Skeletal muscle satellite cell (primary cell): Measurements from ENCODE around the gene XRN2.

Experiments used
- H3K27me3 ChIP-seq: 2 replicates; pipeline ENCODE4 v1.7.0; 2013; ENCODE audit warnings: low read length; ENCODE audit not compliant: control insufficient read depth, insufficient read depth
- H3K36me3 ChIP-seq: 2 replicates; pipeline ENCODE4 v1.7.0; 2013; ENCODE audit warnings: mild to moderate bottlenecking, control low read depth, low read length; ENCODE audit not compliant: insufficient read depth
- H3K4me1 ChIP-seq: 2 replicates; pipeline ENCODE4 v1.7.0; 2013; ENCODE audit warnings: low read length; ENCODE audit not compliant: control insufficient read depth, insufficient read depth
- H3K4me2 ChIP-seq: 2 replicates; pipeline ENCODE4 v1.7.0; 2013; ENCODE audit warnings: mild to moderate bottlenecking, low read length
- H3K4me3 ChIP-seq: 2 replicates; pipeline ENCODE4 v1.7.0; 2013; ENCODE audit warnings: low read length
- H3K9ac ChIP-seq: 2 replicates; pipeline ENCODE4 v1.7.0; 2013; ENCODE audit warnings: mild to moderate bottlenecking, low read depth, low read length, moderate library complexity
- H3K9me3 ChIP-seq: replicated peaks from 2 replicates; pipeline ENCODE4 v1.7.0; 2013; ENCODE audit warnings: mild to moderate bottlenecking, control low read depth, low read length

XRN2 gene

GRCh38 chr20:21376626-21377025 lies 73.5 kb downstream of the XRN2 start:
- H3K9me3 ChIP-seq = no peaks in the 10 kb centered on the region
- H3K27me3 ChIP-seq = no peaks in the 10 kb centered on the region
- H3K4me1 ChIP-seq = no peaks in the 10 kb centered on the region
- H3K4me2 ChIP-seq = no peak overlapping the region
- no peak overlapping the region for H3K4me3 ChIP-seq
- H3K9ac ChIP-seq = no peak overlapping the region
- peaks cover 13% of the 10 kb centered on the region for H3K36me3 ChIP-seq

- no peak overlapping the region for H3K4me2 ChIP-seq
- H3K9me3 ChIP-seq = no peaks in the 10 kb centered on the region
- H3K9ac ChIP-seq = no peak overlapping the region
Measured at GRCh38 chr20:21377701-21378100, 74.6 kb downstream of the XRN2 start.

GRCh38 chr20:21378259-21378658 lies 75.1 kb downstream of the XRN2 start:
- no peak overlapping the region for H3K4me3 ChIP-seq
- no peak overlapping the region for H3K4me2 ChIP-seq
- H3K9ac ChIP-seq = no peak overlapping the region
- no peaks in the 10 kb centered on the region for H3K27me3 ChIP-seq
- H3K4me1 ChIP-seq = no peaks in the 10 kb centered on the region
- peaks cover 9% of the 10 kb centered on the region for H3K36me3 ChIP-seq
- H3K9me3 ChIP-seq = no peaks in the 10 kb centered on the region

More at GRCh38 chr20:21377701-21378100, 74.6 kb downstream of the XRN2 start:
- H3K36me3 ChIP-seq = peaks cover 11% of the 10 kb centered on the region
- no peaks in the 10 kb centered on the region for H3K4me1 ChIP-seq
- H3K4me3 ChIP-seq = no peak overlapping the region
- no peaks in the 10 kb centered on the region for H3K27me3 ChIP-seq

- H3K9me3 ChIP-seq = no peaks in the 10 kb centered on the region
- H3K27me3 ChIP-seq = no peaks in the 10 kb centered on the region
- no peak overlapping the region for H3K4me3 ChIP-seq
- H3K36me3 ChIP-seq = peaks cover 27% of the 10 kb centered on the region
- no peaks in the 10 kb centered on the region for H3K4me1 ChIP-seq
- no peak overlapping the region for H3K4me2 ChIP-seq
- H3K9ac ChIP-seq = no peak overlapping the region
Measured at GRCh38 chr20:21380711-21381110, 77.6 kb downstream of the XRN2 start.

- H3K9ac ChIP-seq = no peak overlapping the region
- H3K4me1 ChIP-seq = no peaks in the 10 kb centered on the region
- no peaks in the 10 kb centered on the region for H3K27me3 ChIP-seq
- no peak overlapping the region for H3K4me2 ChIP-seq
- no peak overlapping the region for H3K4me3 ChIP-seq
- no peaks in the 10 kb centered on the region for H3K9me3 ChIP-seq
- peaks cover 29% of the 10 kb centered on the region for H3K36me3 ChIP-seq
Measured at GRCh38 chr20:21381619-21382018, 78.5 kb downstream of the XRN2 start.

GRCh38 chr20:21384308-21384892 lies 81.3 kb downstream of the XRN2 start:
- Histone ChIP-seq H3K4me2 (no peak overlapping the region), H3K9me3 (no peaks in the 10 kb centered on the region), H3K36me3 (peaks cover 40% of the 10 kb centered on the region), H3K9ac (no peak overlapping the region), H3K4me3 (no peak overlapping the region), H3K4me1 (no peaks in the 10 kb centered on the region), H3K27me3 (no peaks in the 10 kb centered on the region)

GRCh38 chr20:21386111-21386510 lies 83.0 kb downstream of the XRN2 start:
- H3K4me2 ChIP-seq = no peak overlapping the region
- peaks cover 54% of the 10 kb centered on the region for H3K36me3 ChIP-seq

GRCh38 chr20:21387528-21387927 lies 84.4 kb downstream of the XRN2 start:
- no peaks in the 10 kb centered on the region for H3K9me3 ChIP-seq
- peaks cover 55% of the 10 kb centered on the region for H3K36me3 ChIP-seq
- no peak overlapping the region for H3K9ac ChIP-seq
- no peaks in the 10 kb centered on the region for H3K4me1 ChIP-seq
- H3K4me3 ChIP-seq = no peak overlapping the region
- H3K27me3 ChIP-seq = no peaks in the 10 kb centered on the region
- H3K4me2 ChIP-seq = no peak overlapping the region

More at GRCh38 chr20:21386111-21386510, 83.0 kb downstream of the XRN2 start:
- no peak overlapping the region for H3K4me3 ChIP-seq
- H3K4me1 ChIP-seq = no peaks in the 10 kb centered on the region
- H3K9me3 ChIP-seq = no peaks in the 10 kb centered on the region
- H3K27me3 ChIP-seq = no peaks in the 10 kb centered on the region
- H3K9ac ChIP-seq = no peak overlapping the region

GRCh38 chr20:21388566-21388965 lies 85.4 kb downstream of the XRN2 start:
- Histone ChIP-seq H3K4me1 (no peaks in the 10 kb centered on the region), H3K4me3 (no peak overlapping the region), H3K4me2 (no peak overlapping the region), H3K9ac (no peak overlapping the region), H3K36me3 (peaks cover 48% of the 10 kb centered on the region), H3K27me3 (peaks cover 8% of the 10 kb centered on the region), H3K9me3 (no peaks in the 10 kb centered on the region)

- Histone ChIP-seq H3K4me3 (no peak overlapping the region), H3K36me3 (peaks cover 40% of the 10 kb centered on the region), H3K4me1 (no peaks in the 10 kb centered on the region), H3K9ac (no peak overlapping the region), H3K27me3 (peaks cover 16% of the 10 kb centered on the region), H3K4me2 (no peak overlapping the region), H3K9me3 (no peaks in the 10 kb centered on the region)
Measured at GRCh38 chr20:21389368-21389767, 86.2 kb downstream of the XRN2 start.

GRCh38 chr20:21390768-21391167 lies 87.6 kb downstream of the XRN2 start:
- peaks cover 30% of the 10 kb centered on the region for H3K27me3 ChIP-seq
- no peaks in the 10 kb centered on the region for H3K4me1 ChIP-seq
- H3K4me2 ChIP-seq = no peak overlapping the region
- no peak overlapping the region for H3K4me3 ChIP-seq
- H3K9me3 ChIP-seq = no peaks in the 10 kb centered on the region
- H3K9ac ChIP-seq = no peak overlapping the region
- H3K36me3 ChIP-seq = peaks cover 31% of the 10 kb centered on the region

GRCh38 chr20:21391185-21391971 lies 88.2 kb downstream of the XRN2 start:
- H3K9me3 ChIP-seq = no peaks in the 10 kb centered on the region
- no peak overlapping the region for H3K4me3 ChIP-seq
- H3K9ac ChIP-seq = no peak overlapping the region
- H3K36me3 ChIP-seq = peaks cover 28% of the 10 kb centered on the region
- peaks cover 36% of the 10 kb centered on the region for H3K27me3 ChIP-seq
- peaks cover 4% of the 10 kb centered on the region for H3K4me1 ChIP-seq
- H3K4me2 ChIP-seq = no peak overlapping the region
